ENCODE data around the gene DES. TPM values are rescaled to one million over a fixed set of nuclear protein-coding genes. Genes with fewer than 3 reads are reported as not detected.

Gene DES
- total and polyA plus RNA-seq, 9 of the 15 experiments (the other 6 are each of a cell fraction or from before 2014, with no cell fraction given) = 2.5 to 58.9 (median 21.9) TPM

DNA sequence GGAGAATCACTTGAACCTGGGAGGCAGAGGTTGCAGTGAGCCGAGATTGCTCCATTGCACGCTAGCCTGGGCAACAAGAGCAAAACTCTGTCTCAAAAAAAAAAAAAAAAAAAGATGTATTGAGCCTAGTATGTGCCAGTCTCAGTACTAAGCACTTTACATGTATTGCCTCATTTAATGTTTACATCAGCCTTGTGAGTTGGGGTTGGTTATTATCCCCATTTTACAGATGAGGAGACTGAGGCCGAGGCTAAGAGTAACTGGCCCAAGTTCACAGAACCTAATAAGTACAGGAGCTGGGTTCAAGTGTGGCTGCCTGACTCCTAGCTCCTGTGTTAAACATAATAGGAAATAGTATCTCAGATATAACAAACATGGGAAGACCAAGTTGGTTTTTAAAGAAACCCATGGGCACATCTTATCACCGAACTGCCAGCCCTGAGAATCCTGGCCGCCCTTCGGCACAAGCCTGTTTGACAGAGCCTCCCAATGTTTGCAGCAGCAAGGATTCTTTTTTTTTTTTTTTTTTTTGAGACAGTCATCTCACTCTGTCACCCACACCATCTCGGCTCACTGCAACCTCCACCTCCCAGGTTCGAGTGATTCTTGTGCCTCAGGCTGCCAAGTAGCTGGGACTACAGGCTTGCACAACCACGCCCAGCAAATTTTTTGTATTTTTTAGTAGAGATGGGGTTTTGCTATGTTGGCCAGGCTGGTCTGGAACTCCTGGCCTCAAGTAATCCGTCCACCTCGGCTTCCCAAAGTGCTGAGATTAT, 56.3 kb downstream of the DES start:
- Histone ChIP-seq H2AFZ (ENCODE audit: low read depth, low read length) (no peak overlapping the region), H3K9me1 (ENCODE audit: control insufficient read depth, insufficient read depth, low read length) (no peaks in the 10 kb centered on the region), H4K20me1 (replicated peaks; ENCODE audit: control insufficient read depth, insufficient read depth, low read length) (no peaks in the 10 kb centered on the region), H3K79me2 (ENCODE audit: control insufficient read depth, insufficient read depth, low read length) (no peaks in the 10 kb centered on the region), H3K27me3 (ENCODE audit: control insufficient read depth in 2 of 2, insufficient read depth in 2 of 2, low read length in 2 of 2) (no peaks in the 10 kb centered on the region), H3K4me1 (replicated peaks in 1 of 2; ENCODE audit: control insufficient read depth in 2 of 2, insufficient read depth in 2 of 2, low read length in 2 of 2) (peaks cover 18 to 57% of the 10 kb centered on the region in 2 experiments; a peak in 4 of 5 replicates), H3K4me2 (ENCODE audit: insufficient read depth, low read length) (no peak overlapping the region), H3K36me3 (ENCODE audit: control insufficient read depth, insufficient read depth, low read length) (no peaks in the 10 kb centered on the region), H3K9ac (ENCODE audit: insufficient read depth in 1 of 2, low read depth in 2 of 2, low read length in 2 of 2) (no peak overlapping the region), H3K27ac (ENCODE audit: extremely low read depth, low read depth, low read length) (no peak overlapping the region), H3K4me3 (no peak overlapping the region), H3K9me3 (replicated peaks; ENCODE audit: control insufficient read depth, insufficient read depth, low read depth, low read length) (no peaks in the 10 kb centered on the region)
- in situ Hi-C loops (cut with MboI) = loop anchor here (10.0 kb wide), 1 partner anchor 50 kb away; no protein-coding TSS in a partner anchor
- ATAC-seq = no peak
- CTCF ChIA-PET (ENCODE audit: low intra/inter-chr PET ratio) = interaction anchor here (1.0 kb wide), 1 partner anchor 56 kb away, joined by 3 read pairs; no protein-coding TSS in a partner anchor
- intact Hi-C loops (cut with micrococcal nuclease) = loop anchor here (5.0 kb wide), 1 partner anchor 72 kb away; no protein-coding TSS in a partner anchor
- no peak for FAIRE-seq
- POLR2A ChIA-PET = no interaction called here
- 48% methylated on average over 6 of the region's 11 CpGs for WGBS (ENCODE audit: insufficient coverage, low coverage, missing lambda C conversion rate)
- no peak for DNase-seq (ENCODE audit: extremely low read depth in 1 of 4, low spot score in 3 of 4)
- BruUV-seq (replicated peaks) = no TSS peak
- TF ChIP-seq, protein P1, sequence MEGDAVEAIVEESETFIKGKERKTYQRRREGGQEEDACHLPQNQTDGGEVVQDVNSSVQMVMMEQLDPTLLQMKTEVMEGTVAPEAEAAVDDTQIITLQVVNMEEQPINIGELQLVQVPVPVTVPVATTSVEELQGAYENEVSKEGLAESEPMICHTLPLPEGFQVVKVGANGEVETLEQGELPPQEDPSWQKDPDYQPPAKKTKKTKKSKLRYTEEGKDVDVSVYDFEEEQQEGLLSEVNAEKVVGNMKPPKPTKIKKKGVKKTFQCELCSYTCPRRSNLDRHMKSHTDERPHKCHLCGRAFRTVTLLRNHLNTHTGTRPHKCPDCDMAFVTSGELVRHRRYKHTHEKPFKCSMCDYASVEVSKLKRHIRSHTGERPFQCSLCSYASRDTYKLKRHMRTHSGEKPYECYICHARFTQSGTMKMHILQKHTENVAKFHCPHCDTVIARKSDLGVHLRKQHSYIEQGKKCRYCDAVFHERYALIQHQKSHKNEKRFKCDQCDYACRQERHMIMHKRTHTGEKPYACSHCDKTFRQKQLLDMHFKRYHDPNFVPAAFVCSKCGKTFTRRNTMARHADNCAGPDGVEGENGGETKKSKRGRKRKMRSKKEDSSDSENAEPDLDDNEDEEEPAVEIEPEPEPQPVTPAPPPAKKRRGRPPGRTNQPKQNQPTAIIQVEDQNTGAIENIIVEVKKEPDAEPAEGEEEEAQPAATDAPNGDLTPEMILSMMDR (IDR thresholded peaks at IDR 0.05 in 2 of 3, conservative IDR thresholded peaks at IDR 0.05 in 1 of 3; ENCODE audit: insufficient read depth in 2 of 3, low read depth in 1 of 3, low read length in 3 of 3) = no peak
- TF ChIP-seq RCOR1 (IDR thresholded peaks at IDR 0.05; ENCODE audit: borderline replicate concordance in 1 of 2, low read depth in 2 of 2, low read length in 2 of 2) (peak; percentile 26 to 53; a peak in 2 of 4 replicates), CBX1 (IDR thresholded peaks at IDR 0.05; ENCODE audit: low read depth) (peak; percentile 47; the same call in 1 of the 2 replicates), POU5F1 (IDR thresholded peaks at IDR 0.05; ENCODE audit: borderline replicate concordance, low read depth, low read length, partially characterized antibody) (no peak), ADNP (tag; IDR thresholded peaks at IDR 0.05) (peak; percentile 56; the same call in 1 of the 2 replicates), DDX20 (tag; IDR thresholded peaks at IDR 0.05; ENCODE audit: low read depth) (no peak), DPF2 (IDR thresholded peaks at IDR 0.05) (no peak), FOXK1 (CRISPR knock-in tag; IDR thresholded peaks at IDR 0.05; ENCODE audit: borderline replicate concordance) (no peak), ZNF695 (CRISPR knock-in tag; IDR thresholded peaks at IDR 0.05) (no peak), ZNF75A (CRISPR knock-in tag; IDR thresholded peaks at IDR 0.05) (no peak), BCOR (IDR thresholded peaks at IDR 0.05) (peak; percentile 90), CBFB (CRISPR knock-in tag; IDR thresholded peaks at IDR 0.05) (no peak), HMGN3 (IDR thresholded peaks at IDR 0.05; ENCODE audit: borderline replicate concordance, extremely low read depth, insufficient read length, low read depth, low read length) (no peak), RBM25 (IDR thresholded peaks at IDR 0.05; ENCODE audit: low read depth, low read length, severe bottlenecking) (peak; percentile 99), HDAC1 (IDR thresholded peaks at IDR 0.05) (peak in 1 of 2 experiments; percentile 52; a peak in 1 of 4 replicates), DLX4 (CRISPR knock-in tag; IDR thresholded peaks at IDR 0.05) (no peak), FOXJ3 (CRISPR knock-in tag; IDR thresholded peaks at IDR 0.05) (no peak), HNRNPK (IDR thresholded peaks at IDR 0.05; ENCODE audit: low read depth, low read length, poor library complexity, severe bottlenecking) (no peak)
- TF ChIP-seq, protein P2, sequence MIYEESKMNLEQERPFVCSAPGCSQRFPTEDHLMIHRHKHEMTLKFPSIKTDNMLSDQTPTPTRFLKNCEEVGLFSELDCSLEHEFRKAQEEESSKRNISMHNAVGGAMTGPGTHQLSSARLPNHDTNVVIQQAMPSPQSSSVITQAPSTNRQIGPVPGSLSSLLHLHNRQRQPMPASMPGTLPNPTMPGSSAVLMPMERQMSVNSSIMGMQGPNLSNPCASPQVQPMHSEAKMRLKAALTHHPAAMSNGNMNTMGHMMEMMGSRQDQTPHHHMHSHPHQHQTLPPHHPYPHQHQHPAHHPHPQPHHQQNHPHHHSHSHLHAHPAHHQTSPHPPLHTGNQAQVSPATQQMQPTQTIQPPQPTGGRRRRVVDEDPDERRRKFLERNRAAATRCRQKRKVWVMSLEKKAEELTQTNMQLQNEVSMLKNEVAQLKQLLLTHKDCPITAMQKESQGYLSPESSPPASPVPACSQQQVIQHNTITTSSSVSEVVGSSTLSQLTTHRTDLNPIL (CRISPR knock-in tag; IDR thresholded peaks at IDR 0.05) = no peak

All from K562 (cell line).